ENCODE measurements around the gene ANO3.
"Not testable (repeated sequence)": the region's sequence is repeated elsewhere in the genome, so short reads cannot be mapped to it uniquely, and the experiment has no call there.

ANO3 gene

DNA sequence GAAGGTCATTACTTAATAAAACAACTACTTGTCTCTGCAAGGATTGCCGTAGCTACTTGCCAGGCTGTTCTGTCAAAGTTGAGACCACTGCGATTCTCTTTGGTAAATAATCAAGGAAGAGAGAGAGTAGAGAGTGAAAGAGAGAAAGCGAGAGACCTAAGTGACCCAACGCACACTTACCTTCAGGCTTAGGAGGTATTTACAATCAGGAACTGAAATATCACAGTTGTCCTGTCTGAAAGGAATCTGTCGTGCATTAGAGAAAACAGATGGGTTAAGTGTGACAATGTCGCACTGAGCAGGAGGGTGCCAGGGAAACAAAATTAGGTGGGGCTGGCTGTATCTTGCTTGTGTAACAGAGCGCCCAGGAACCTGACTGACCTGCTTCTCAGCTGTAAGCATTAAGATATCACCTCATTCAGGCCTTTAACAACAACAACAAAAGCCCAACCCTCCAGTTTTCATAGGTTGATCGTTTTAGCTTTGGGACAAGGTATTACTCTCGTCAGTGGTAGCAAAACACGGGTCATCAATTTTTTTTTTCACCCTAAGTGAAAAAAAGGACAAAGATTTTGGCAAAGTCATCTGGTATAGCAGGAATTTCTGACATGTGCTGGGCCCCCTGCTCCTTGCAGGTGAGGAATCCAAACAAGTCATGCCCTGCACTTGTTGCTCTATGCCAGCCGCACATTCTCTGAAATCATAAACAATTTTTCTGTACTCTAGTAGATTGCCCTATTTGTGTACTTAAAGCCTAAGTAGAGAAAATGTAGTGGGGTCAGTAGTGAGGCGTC lies 240.1 kb downstream of the ANO3 start, which contains the start of gene MUC15:
MUC15 (minus strand) TSS at position 403 of the 794 bp plus-strand sequence. CDS start 5,169 bp downstream, outside the sequence.
- no peak for DNase-seq (ENCODE audit: low read depth in 1 of 2, low spot score in 1 of 2)

- no peak for DNase-seq (ENCODE audit: low read depth in 1 of 2, low spot score in 1 of 2)
Measured at GRCh38 chr11:26572770-26573402, 241.0 kb downstream of the ANO3 start.

DNA sequence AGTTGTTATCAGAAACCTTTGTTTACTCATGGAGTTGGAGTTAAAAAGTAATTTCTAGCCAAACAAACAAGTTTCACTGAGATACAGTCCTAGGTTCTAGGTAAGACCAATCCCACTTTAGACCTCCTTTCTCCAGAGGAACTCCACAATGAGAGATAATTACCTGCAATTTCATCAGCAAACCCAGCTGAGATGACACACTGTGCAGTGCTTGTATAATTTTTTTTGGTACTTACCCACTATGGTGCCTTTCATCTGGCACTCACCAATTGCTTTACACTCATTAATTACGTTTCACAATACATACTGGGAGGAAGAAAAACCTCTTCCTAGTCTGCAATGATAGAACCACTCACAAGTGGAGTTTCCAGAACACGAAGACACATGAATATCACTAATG lies 242.0 kb downstream of the ANO3 start:
- DNase-seq (ENCODE audit: low read depth in 1 of 2, low spot score in 1 of 2) = no peak

DNA sequence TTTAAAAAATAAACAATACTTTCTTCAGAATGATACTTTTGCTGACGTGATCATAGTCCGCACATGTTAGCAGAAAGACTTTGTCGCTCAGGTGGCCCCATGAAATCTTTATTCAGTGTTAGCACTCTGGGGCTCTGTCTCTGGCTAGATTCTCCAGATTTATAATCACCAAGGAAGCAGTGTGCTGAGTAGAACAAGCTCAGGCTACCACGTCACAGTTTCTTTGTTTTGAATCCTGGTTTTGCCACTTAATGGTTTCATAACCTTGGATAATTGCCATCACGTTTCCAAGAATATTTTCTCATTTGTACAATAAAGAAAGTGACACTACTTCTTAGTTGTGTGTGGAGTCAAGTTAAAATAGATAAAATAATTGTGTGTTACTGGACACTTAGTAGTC lies 244.0 kb downstream of the ANO3 start:
- no peak for DNase-seq (ENCODE audit: low read depth in 1 of 2, low spot score in 1 of 2)

GRCh38 chr11:26578998-26579661 lies 247.2 kb downstream of the ANO3 start:
- DNase-seq (ENCODE audit: low read depth in 1 of 2, low spot score in 1 of 2) = no peak

DNA sequence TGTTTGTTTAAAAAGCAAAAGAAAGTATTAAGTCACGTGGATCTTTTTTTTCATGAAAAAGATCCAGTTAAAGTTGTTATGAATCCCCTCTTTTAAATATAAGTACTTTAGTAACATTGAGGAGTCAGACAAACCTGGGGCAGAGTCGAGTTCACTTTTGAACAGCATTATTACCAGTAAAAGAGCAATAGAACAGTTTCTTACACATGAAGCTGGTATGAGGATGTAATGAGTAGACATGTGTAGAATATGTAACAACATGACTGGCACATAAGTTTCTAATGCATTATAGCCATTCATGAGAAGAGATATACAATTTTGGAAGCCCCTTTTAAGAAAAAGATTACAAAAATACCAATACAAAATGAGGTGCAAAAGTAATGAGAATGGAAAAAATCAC lies 247.8 kb downstream of the ANO3 start:
- DNase-seq (ENCODE audit: low read depth in 1 of 2, low spot score in 1 of 2) = no peak

GRCh38 chr11:26580929-26581328 lies 249.0 kb downstream of the ANO3 start:
- DNase-seq (ENCODE audit: low read depth in 1 of 2, low spot score in 1 of 2) = no peak

DNA sequence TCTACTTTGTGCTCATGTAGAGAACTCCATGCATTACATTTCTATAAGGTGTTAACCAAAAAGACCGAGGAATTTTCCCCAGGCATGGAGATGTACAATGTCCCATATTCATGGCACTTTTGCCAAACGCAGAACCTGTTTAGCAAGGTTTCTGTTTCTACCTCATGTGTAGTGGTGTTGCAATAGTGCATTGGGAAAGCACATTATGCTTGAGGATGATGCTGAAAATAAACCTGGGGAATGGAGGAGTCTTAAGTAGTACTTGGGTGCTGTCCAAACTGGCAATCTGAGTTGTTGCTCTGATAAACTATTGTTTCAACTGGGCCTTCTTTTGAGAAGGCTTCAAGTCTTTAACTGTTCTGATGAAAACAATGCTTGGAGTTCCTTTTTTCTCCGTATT lies 251.6 kb downstream of the ANO3 start:
- no peak for DNase-seq (ENCODE audit: low read depth in 1 of 2, low spot score in 1 of 2)

GRCh38 chr11:26584818-26585217 lies 252.9 kb downstream of the ANO3 start:
- no peak for DNase-seq (ENCODE audit: low read depth in 1 of 2, low spot score in 1 of 2)

DNA sequence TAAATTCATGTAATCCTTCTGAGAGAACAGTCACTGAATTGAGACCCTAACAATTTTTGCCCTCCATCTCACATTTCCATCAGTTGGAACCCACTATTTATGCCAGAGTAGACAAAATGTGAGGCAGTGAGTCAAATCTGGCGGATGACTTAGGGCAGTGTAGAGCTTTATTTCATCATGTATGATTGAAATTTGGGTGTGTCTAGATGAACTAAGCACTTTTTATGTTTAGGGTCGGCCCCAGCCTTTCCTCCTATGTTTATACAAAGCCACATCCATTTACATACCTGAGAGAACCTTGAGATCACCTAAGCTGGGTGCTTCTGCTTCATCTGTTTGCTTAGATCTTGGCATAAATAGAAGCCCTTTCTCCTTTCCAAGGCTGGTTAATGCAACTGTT lies 255.1 kb downstream of the ANO3 start:
- no peak for DNase-seq (ENCODE audit: low read depth in 1 of 2, low spot score in 1 of 2)

DNA sequence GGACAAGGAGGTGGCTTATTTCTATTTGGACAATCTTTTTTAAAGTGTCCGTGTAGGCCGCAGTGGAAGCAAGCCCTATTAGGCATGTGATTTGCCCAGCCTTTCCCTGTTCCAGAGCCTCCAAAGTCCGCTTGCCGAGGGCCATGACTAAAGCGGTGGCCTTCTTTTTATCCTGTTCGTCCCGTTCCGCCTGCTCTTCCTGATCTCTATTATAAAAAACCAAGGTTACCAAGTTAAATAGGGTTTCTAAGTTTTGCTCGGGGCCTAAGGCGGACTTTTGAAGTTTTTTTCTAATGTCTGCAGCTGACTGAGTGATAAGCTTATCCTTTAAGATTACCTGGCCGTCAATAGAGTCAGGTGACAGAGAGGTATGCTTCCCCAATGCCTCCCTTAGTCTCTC lies 261.8 kb downstream of the ANO3 start:
- DNase-seq (ENCODE audit: low read depth in 1 of 2, low spot score in 1 of 2) = no peak

DNA sequence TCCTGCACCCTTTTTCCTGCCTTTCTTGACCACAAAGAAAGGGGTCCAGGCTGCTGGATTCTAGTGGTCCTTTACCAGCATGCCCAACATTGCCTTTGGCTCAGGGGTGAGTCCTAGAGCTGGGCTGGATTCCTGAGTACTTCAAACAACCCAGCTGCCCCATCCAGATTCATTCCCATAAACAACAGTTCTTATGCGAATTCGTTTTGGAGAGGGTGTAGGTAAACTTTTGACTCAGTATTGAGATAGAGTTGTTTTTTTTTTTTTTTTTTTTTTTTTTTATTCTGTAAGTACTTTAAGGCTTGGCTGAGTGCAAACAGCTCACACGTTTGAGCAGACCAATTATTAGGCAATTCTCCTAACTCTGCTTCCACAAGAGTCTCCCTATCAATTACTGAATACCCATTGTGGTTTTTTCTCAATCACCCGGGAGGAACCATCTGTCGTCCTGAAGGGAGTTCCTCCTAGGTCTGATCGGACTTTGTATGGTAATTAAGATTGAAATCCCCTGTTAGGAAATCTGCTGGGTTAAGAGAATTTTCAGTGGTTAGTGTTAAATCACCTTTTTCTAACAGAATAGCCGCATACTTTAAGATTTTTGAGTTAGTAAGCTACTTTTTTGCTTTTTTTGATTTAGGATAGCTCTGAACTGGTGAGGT lies 263.4 kb downstream of the ANO3 start:
- DNase-seq (ENCODE audit: low read depth in 1 of 2, low spot score in 1 of 2) = not testable (repeated sequence)

DNA sequence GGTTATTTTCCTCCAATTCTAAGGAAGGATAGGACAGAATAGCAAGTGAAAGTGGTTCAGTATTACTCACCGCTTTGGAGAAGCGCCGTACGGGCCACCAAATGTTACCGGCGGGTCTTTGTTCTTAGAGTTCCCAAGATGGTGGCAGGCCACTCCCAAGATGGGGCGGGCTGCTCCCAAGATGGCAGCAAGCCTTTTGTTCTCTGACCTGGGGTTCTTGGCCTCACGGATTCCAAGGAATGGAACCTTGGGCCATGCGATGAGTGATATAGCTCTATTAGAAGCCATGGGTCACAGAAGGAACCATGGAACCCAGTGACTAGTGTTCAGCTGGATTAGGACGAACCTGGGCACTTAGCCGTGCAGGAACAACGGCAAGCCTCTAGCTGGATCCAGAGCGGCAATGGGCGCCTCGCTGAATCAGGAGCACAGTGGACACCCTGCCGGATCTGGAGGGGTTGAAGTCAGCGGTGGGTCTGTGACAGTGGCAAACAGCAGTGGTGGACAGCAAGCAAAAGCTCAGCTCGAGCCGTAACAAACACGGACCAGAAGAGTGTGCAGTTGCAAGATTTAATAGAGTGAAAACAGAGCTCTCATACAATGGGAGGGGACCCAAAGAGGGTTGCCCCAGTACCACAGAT lies 265.2 kb downstream of the ANO3 start:
- DNase-seq (ENCODE audit: low read depth in 1 of 2, low spot score in 1 of 2) = not testable (repeated sequence)

DNA sequence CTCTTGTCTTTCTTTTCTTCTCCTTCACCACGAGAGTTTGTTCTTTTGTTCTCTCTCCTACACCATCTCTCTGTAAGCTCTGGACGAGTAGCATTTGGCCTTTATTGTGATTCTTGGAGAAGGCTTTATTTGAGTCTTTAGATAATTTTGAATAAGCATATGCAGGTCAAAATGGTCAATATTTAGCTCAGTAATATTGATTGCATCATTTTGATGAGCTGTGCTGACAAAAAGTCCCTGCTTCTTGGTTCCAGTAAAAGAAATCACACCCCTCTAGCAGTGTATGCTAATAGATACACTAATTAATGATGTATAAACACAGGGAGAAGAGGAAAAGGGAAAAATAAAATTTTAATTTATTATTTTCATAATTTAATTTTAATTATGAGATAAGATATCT lies 266.0 kb downstream of the ANO3 start:
- DNase-seq (ENCODE audit: low read depth in 1 of 2, low spot score in 1 of 2) = no peak

DNA sequence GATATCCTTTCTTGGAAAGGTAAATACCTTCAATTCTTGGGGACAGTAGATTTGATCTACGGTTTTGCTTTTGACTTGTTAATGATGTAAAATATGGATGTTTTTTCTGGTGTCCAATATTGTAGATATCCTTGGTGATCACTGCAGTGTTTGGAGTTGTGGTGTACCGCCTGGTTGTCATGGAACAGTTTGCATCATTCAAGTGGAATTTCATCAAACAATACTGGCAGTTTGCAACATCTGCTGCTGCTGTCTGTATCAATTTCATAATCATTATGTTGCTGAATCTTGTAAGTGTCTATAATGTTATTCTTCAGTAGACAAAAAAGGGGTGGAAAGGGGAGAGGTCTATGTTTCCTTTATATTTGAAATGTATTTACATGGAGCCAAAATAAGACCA lies 267.5 kb downstream of the ANO3 start:
- DNase-seq (ENCODE audit: low read depth in 1 of 2, low spot score in 1 of 2) = no peak

- DNase-seq (ENCODE audit: low read depth in 1 of 2, low spot score in 1 of 2) = no peak
Measured at GRCh38 chr11:26599876-26600434, 268.0 kb downstream of the ANO3 start.

- no peak for DNase-seq (ENCODE audit: low read depth in 1 of 2, low spot score in 1 of 2)
Measured at GRCh38 chr11:26607725-26608506, 276.0 kb downstream of the ANO3 start.

- DNase-seq (ENCODE audit: low read depth in 1 of 2, low spot score in 1 of 2) = no peak
Measured at GRCh38 chr11:26608507-26609146, 276.7 kb downstream of the ANO3 start.

- no peak for DNase-seq (ENCODE audit: low read depth in 1 of 2, low spot score in 1 of 2)
Measured at GRCh38 chr11:26613759-26614158, 281.8 kb downstream of the ANO3 start.

DNA sequence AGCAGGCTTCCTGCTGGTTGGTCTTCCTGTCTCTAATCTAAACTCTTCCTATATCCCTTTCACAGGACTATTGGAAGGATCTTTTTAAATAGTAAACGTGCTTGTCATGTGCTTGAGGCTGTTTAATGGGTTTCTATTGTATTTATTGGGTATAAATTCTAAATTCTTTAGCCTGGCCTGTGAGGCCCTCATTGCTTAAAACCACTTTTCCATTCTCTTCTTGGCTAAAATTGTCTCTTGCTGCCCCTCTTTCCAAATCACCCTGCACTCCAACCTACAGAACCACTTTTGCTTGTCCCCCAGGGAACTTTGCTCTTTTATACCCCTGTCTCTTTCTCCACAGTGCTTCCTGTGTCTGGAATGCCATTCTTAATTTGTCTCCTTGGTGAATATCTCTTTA lies 286.5 kb downstream of the ANO3 start:
- DNase-seq (ENCODE audit: low read depth in 1 of 2, low spot score in 1 of 2) = no peak
